ENCODE data around the gene INPPL1. TPM values are rescaled to one million over a fixed set of nuclear protein-coding genes. Genes with fewer than 3 reads are reported as not detected.

Gene INPPL1
- total and polyA plus RNA-seq, 8 donors: 20.9 to 226 (median 99.2) TPM

- H3K9me3 ChIP-seq: peaks cover 0 to 5% (median 0%) of the 10 kb centered on the region in 4 donors
- no peak overlapping the region for H3K27ac ChIP-seq
- peaks cover 0 to 48% (median 3%) of the 10 kb centered on the region in 3 donors for H3K27me3 ChIP-seq
- H3K4me1 ChIP-seq: no peaks in the 10 kb centered on the region
- intact Hi-C loops (cut with DNase I; ENCODE audit: low total_unique reads): no loop called here
- H3K36me3 ChIP-seq: no peaks in the 10 kb centered on the region
- WGBS, 5 donors: 78 to 86% (median 83%) methylated on average over 4 to 5 of the region's 5 CpGs
- DNase-seq: no peak
- TF ChIP-seq CTCF (IDR thresholded peaks at IDR 0.05): no peak
- no peak for TF ChIP-seq POLR2A (IDR thresholded peaks at IDR 0.05)
- no peak for TF ChIP-seq EP300 (IDR thresholded peaks at IDR 0.05)
- H3K4me3 ChIP-seq: no peak overlapping the region
These were observed 29.9 kb downstream of the INPPL1 start for GRCh38 chr11:72254299-72254993.

- Histone ChIP-seq H3K27me3 (peaks cover 0 to 18% (median 0%) of the 10 kb centered on the region in 3 donors), H3K9me3 (peaks cover 0 to 5% (median 0%) of the 10 kb centered on the region in 4 donors), H3K27ac (no peak overlapping the region), H3K36me3 (no peaks in the 10 kb centered on the region), H3K4me1 (no peaks in the 10 kb centered on the region), H3K4me3 (no peak overlapping the region)
- DNase-seq: no peak
- WGBS, 5 donors: 82 to 91% (median 86%) methylated on average over 2 of the region's 2 CpGs
- TF ChIP-seq POLR2AphosphoS5 (IDR thresholded peaks at IDR 0.05) (no peak), POLR2A (IDR thresholded peaks at IDR 0.05) (no peak), CTCF (IDR thresholded peaks at IDR 0.05) (no peak), EP300 (IDR thresholded peaks at IDR 0.05) (no peak)
- intact Hi-C loops (cut with DNase I; ENCODE audit: low total_unique reads): no loop called here
These were observed 33.0 kb downstream of the INPPL1 start for GRCh38 chr11:72257570-72257969.

DNA sequence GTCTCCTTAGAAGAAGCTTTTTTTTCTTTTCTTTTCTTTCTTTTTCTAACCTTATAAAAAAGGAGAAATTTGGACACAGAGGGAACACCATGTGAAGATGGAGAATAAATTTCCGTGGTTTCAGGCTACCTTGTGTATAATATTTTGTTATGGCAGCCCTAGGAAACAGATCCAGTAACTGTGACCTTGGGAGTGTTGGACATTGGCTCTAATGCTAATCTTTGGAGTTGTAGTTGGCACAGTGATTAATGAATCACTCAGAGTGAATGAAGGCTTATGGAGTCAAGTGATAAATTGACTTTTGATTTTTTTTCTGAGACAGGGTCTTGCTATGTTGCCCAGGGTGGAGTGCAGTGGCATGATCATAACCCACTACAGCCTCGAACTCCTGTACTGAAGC, 34.9 kb downstream of the INPPL1 start:
- WGBS, 5 donors: 81 to 86% (median 82%) methylated on average over 2 of the region's 2 CpGs
- intact Hi-C loops (cut with DNase I; ENCODE audit: low total_unique reads): no loop called here
- H3K4me3 ChIP-seq: no peak overlapping the region
- H3K9me3 ChIP-seq: no peaks in the 10 kb centered on the region
- H3K4me1 ChIP-seq: no peaks in the 10 kb centered on the region
- DNase-seq: no peak
- H3K36me3 ChIP-seq: no peaks in the 10 kb centered on the region
- no peak overlapping the region for H3K27ac ChIP-seq
- TF ChIP-seq POLR2AphosphoS5 (IDR thresholded peaks at IDR 0.05) (no peak), POLR2A (IDR thresholded peaks at IDR 0.05) (no peak), EP300 (IDR thresholded peaks at IDR 0.05) (no peak), CTCF (IDR thresholded peaks at IDR 0.05) (no peak)
- peaks cover 0 to 5% (median 0%) of the 10 kb centered on the region in 3 donors for H3K27me3 ChIP-seq

DNA sequence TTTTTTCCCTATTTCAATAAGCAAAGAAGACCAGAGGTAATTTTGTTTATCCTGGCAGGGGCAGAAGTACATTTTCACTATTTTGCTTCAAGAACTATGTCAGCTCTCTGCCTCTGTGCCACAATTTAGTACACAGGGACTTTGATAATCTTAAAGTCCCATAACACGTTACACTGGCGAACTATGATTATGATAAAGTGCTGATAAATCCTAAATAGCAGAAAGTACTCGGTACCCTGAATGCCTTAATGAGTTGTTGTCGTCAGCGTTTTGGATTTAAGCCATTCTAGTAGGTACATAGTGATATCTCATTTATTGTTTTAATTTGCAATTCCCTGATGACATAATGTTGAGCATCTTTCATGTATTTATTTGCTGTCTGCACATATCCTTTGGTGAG, 36.0 kb downstream of the INPPL1 start:
- TF ChIP-seq POLR2AphosphoS5 (IDR thresholded peaks at IDR 0.05): no peak
- TF ChIP-seq CTCF (IDR thresholded peaks at IDR 0.05): no peak
- TF ChIP-seq EP300 (IDR thresholded peaks at IDR 0.05): no peak
- no peak for TF ChIP-seq POLR2A (IDR thresholded peaks at IDR 0.05)
- H3K9me3 ChIP-seq: no peaks in the 10 kb centered on the region
- no peaks in the 10 kb centered on the region for H3K36me3 ChIP-seq
- no peak overlapping the region for H3K4me3 ChIP-seq
- no peak for DNase-seq
- H3K4me1 ChIP-seq: no peaks in the 10 kb centered on the region
- no peak overlapping the region for H3K27ac ChIP-seq
- H3K27me3 ChIP-seq: no peaks in the 10 kb centered on the region
- intact Hi-C loops (cut with DNase I; ENCODE audit: low total_unique reads): no loop called here
- 28 to 44% (median 30%) methylated on average over 5 of the region's 5 CpGs for WGBS, 5 donors
